Ovary (tissue), 3 donors: Measurements from ENCODE around the gene PCDHGB4.

ENCODE experiments used
- CTCF ChIP-seq, 3 donors: fragments of 450-650 bp in 2 of 3; fragments of 200-600 bp in 1 of 3; IDR thresholded peaks; one replicate each; pipeline versions ENCODE4 v1.5.1 to v1.8.0; 2016 to 2022; ENCODE audit warnings: antibody characterized with exemption in 3 of 3, mild to moderate bottlenecking in 1 of 3
- POLR2A ChIP-seq: fragments of 450-650 bp; IDR thresholded peaks from one replicate; pipeline ENCODE4 v1.6.1; 2017; ENCODE audit warnings: antibody characterized with exemption, mild to moderate bottlenecking, moderate library complexity
- donor health status: DM: no; HTN: no; CAD: no.

- TF ChIP-seq CTCF (IDR thresholded peaks at IDR 0.05): no peak
- TF ChIP-seq POLR2A: no peak
These were observed 4.2 kb upstream of the PCDHGB4 start for GRCh38 chr5:141383345-141383744.
